ENCODE data around the gene SLC43A3. TPM values are rescaled to one million over a fixed set of nuclear protein-coding genes. Genes with fewer than 3 reads are reported as not detected.

The SLC43A3 gene
- total RNA-seq, 3 donors from 2014 or later: 104 to 130 (median 105) TPM

DNA sequence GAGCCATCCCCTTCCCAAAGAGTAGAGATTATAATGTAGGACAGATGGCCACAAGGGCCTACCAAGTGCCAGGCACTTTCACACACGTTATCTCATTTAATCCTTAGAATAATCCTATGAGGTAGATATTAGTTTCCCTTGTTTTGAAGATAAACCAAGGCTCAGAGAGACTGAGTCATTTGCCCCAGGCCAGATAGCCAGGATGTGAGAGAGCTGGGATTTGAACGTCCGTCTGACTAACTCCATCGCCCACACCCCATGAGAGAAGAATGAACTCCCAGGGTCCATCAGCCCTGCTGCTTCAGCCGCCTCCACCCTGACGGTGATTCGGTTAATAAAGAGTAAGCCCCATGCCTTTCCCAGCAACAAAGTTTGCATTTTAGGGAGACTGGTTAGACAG is 56.7 kb downstream of the SLC43A3 start:
- no peak for TF ChIP-seq POLR2A (IDR thresholded peaks at IDR 0.05)
- no peak for TF ChIP-seq POLR2AphosphoS5 (IDR thresholded peaks at IDR 0.05)
- TF ChIP-seq, protein P1, sequence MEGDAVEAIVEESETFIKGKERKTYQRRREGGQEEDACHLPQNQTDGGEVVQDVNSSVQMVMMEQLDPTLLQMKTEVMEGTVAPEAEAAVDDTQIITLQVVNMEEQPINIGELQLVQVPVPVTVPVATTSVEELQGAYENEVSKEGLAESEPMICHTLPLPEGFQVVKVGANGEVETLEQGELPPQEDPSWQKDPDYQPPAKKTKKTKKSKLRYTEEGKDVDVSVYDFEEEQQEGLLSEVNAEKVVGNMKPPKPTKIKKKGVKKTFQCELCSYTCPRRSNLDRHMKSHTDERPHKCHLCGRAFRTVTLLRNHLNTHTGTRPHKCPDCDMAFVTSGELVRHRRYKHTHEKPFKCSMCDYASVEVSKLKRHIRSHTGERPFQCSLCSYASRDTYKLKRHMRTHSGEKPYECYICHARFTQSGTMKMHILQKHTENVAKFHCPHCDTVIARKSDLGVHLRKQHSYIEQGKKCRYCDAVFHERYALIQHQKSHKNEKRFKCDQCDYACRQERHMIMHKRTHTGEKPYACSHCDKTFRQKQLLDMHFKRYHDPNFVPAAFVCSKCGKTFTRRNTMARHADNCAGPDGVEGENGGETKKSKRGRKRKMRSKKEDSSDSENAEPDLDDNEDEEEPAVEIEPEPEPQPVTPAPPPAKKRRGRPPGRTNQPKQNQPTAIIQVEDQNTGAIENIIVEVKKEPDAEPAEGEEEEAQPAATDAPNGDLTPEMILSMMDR (IDR thresholded peaks at IDR 0.05): no peak
- H3K9me3 ChIP-seq: no peaks in the 10 kb centered on the region
- H3K4me3 ChIP-seq: no peak overlapping the region
- H3K36me3 ChIP-seq: no peaks in the 10 kb centered on the region
- DNase-seq (ENCODE audit: low spot score in 2 of 2): no peak
- intact Hi-C loops (cut with DNase I; ENCODE audit: low total_unique reads): no loop called here
- no peaks in the 10 kb centered on the region for H3K4me1 ChIP-seq
- H3K27me3 ChIP-seq: no peaks in the 10 kb centered on the region
- H3K27ac ChIP-seq: no peak overlapping the region

- H3K4me1 ChIP-seq: no peaks in the 10 kb centered on the region
- H3K9me3 ChIP-seq: no peaks in the 10 kb centered on the region
- H3K27me3 ChIP-seq: no peaks in the 10 kb centered on the region
- no peaks in the 10 kb centered on the region for H3K36me3 ChIP-seq
- TF ChIP-seq, protein P1 (IDR thresholded peaks at IDR 0.05): no peak
- TF ChIP-seq POLR2AphosphoS5 (IDR thresholded peaks at IDR 0.05) (no peak), POLR2A (IDR thresholded peaks at IDR 0.05) (no peak)
- no peak for DNase-seq (ENCODE audit: low spot score in 2 of 2)
- intact Hi-C loops (cut with DNase I; ENCODE audit: low total_unique reads): no loop called here
- H3K27ac ChIP-seq: no peak overlapping the region
- no peak overlapping the region for H3K4me3 ChIP-seq
Observed at GRCh38 chr11:57368845-57369232, 58.1 kb downstream of the SLC43A3 start.

- Histone ChIP-seq H3K36me3 (no peaks in the 10 kb centered on the region), H3K4me3 (no peak overlapping the region), H3K9me3 (no peaks in the 10 kb centered on the region), H3K4me1 (no peaks in the 10 kb centered on the region), H3K27me3 (no peaks in the 10 kb centered on the region), H3K27ac (no peak overlapping the region)
- TF ChIP-seq POLR2A (IDR thresholded peaks at IDR 0.05) (no peak), POLR2AphosphoS5 (IDR thresholded peaks at IDR 0.05) (no peak)
- TF ChIP-seq, protein P1 (IDR thresholded peaks at IDR 0.05): no peak
- intact Hi-C loops (cut with DNase I; ENCODE audit: low total_unique reads): no loop called here
- DNase-seq (ENCODE audit: low spot score in 2 of 2): no peak
Observed at GRCh38 chr11:57368106-57368844, 58.6 kb downstream of the SLC43A3 start.

DNA sequence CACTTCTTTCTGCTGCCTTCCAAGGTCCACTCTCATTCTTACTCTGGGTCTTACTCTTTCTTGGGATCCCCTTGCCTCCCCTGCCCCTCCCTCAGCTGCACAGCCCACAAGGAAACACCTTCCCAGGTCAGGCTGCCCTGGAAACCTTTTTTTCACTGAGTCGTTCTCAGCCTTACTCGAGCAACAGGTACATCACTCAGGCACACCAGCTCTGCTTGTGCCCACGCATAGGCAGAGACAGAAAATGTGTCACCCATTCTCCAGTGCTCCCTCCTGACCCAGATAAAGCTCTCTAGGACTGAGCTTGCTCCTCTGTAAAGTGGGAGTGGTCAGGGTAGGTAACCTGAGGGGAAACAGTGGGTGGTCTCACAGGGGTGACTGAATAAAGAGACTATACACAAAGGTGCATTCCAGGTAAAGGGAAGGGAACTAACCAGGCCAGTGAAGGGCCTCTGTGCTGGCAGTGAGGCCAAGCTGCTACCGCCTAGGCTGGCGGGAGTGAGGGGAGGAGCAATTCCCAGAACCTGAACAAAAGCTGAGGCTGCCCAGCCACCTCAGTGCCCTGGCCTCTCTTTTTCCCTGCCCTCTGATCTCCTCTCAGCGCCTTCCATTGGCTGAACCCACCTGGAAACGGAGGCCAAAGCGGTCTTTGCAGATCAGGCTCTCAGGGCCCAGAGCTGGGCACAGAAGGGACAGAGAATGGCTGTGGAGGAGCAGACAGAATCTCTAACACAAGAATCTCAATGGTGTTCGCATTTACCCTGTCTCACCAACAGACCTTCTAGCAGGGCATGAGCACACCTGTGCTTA is 61.9 kb downstream of the SLC43A3 start:
- no peaks in the 10 kb centered on the region for H3K4me1 ChIP-seq
- no peak overlapping the region for H3K4me3 ChIP-seq
- no peaks in the 10 kb centered on the region for H3K9me3 ChIP-seq
- intact Hi-C loops (cut with DNase I; ENCODE audit: low total_unique reads): no loop called here
- TF ChIP-seq POLR2AphosphoS5 (IDR thresholded peaks at IDR 0.05) (no peak), POLR2A (IDR thresholded peaks at IDR 0.05) (no peak)
- TF ChIP-seq, protein P1 (IDR thresholded peaks at IDR 0.05): no peak
- H3K36me3 ChIP-seq: no peaks in the 10 kb centered on the region
- H3K27me3 ChIP-seq: no peaks in the 10 kb centered on the region
- DNase-seq (ENCODE audit: low spot score in 2 of 2): no peak
- H3K27ac ChIP-seq: no peak overlapping the region
